HG02763 (cell line): ENCODE data around the gene CHRNA4.
"Not testable (repeated sequence)": the region's sequence is repeated elsewhere in the genome, so short reads cannot be mapped to it uniquely, and the experiment has no call there.

Source experiments
- ATAC-seq: cut with Tn5 transposase; IDR thresholded peaks from one replicate; pipeline ENCODE4 v1.9.1; 2021; ENCODE audit warnings: mild to moderate bottlenecking, moderate library complexity; ENCODE audit not compliant: unreplicated experiment

CHRNA4 gene

DNA sequence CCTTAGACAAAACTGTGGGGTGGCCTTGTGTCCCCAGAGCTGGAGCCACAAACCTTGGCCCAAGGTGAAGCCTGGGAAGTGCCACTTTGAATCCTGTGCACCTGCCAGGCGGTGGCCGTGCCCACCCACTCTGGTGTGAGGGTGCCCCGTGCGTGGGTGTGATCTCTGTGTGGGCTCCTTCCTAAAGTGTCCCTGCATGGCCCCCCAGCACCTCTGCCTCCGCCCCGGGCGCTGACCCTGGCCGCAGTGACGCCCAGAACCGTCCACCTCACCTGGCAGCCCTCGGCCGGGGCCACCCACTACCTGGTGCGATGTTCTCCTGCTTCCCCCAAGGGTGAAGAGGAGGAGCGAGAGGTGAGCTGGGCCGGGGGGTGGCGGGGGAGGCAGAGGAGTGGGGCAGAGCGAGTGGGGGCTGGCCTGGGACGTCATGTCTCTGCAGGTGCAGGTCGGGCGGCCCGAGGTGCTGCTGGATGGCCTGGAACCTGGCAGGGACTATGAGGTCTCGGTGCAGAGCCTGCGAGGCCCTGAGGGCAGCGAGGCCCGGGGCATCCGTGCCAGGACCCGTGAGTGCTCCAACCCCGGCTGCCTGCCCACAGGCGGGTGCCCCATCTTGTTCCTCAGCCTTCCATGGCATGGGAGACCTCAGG, 49.8 kb downstream of the CHRNA4 start:
- ATAC-seq: no peak

DNA sequence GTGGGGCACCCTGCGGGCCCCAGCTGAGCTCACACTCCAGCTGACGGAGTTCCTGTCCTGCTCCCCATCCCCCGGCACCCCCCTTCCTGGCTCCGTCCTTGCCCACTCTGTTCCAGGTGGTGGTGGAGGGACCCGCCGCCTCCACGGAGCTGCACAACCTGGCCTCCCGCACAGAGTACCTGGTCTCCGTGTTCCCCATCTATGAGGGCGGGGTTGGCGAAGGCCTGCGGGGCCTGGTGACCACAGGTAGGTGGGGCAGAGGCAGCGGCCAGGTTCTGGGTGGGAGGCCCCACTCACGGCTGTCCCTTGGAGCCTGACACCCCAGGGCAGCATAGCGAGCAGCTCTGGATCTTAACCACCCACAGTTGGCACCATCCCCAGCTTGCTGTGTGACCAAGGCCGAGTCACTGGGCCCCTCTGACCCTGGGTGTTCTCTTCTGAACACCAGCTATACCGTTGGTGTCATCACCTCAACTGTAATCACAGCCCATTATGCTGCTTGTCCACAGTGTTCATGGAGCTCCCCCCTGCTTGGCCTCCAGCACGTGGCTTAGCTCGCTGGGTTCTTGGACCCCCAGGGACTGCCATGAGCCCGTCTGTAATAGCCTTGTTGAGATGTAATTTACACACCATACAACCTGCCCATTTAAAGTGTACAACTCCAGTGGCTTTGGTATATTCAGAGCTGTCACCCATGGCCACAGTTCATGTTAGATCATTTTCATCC, 50.7 kb downstream of the CHRNA4 start:
- no peak for ATAC-seq

DNA sequence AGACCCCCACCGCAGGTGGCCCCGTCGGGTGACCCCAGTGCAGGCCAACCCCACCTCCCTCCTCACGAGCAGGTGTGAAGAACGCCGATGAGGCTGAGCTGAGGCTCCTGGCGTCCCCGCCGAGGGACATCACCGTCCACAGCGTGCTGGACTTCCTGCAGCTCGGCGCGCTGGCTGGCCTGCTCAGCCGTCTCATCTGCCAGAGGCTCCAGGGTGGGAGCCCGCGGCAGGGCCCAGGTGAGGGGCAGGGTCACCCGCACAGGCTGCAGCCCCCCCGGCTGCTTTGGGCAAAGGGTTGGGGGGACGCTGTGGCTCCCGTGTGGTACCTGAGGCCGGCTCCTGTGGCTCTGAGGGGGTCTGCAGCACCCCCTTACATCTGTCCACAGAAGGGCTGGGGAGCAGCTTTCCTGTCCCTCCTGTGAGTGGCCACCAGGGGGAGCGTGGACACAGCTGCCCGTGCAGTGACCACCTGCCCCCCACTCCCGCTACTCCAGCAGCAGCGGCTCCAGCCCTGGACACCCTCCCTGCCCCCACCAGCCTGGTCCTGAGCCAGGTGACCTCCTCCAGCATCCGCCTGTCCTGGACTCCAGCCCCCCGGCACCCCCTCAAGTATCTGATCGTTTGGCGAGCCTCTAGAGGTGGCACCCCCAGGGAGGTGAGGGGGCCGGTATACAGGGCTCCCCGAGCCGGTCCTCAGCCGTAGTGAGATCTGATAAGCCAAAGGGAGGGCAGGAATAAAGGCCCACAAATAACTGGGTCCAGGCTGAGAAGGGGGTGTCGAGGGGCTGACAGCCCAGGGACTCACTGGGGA, 51.7 kb downstream of the CHRNA4 start:
- ATAC-seq: no peak

DNA sequence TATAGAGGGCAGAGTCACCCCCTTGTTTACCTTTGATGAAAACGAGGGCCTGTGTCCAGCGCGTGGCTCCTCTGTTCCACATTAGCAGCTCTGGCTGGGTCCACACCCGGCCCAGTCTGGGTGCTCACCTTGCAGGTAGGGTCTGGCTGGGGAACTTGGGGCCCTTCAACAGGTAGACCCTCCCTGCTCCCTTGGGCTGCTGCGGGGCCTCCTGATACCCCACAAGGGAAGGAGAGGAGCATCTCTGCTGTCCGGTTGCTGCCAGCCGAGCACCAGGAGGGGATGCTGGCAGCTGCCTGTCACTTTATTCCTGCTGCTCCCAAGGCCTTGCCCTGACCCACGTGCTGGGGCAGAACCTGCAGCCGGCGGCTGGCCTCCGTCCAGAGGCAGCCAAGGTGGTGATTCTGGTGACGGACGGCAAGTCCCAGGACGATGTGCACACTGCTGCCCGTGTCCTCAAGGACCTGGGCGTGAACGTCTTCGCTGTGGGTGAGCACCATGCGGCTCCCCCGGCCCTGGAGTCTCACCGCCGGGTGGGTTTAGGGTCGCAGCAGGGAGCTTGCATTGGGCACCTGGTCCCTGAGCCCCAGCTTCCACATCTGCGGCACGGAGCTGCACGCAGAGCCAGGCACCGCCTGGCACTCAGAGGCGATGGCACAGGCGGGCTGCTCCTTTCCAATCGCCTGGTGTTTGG, 52.8 kb downstream of the CHRNA4 start:
- ATAC-seq: no peak

DNA sequence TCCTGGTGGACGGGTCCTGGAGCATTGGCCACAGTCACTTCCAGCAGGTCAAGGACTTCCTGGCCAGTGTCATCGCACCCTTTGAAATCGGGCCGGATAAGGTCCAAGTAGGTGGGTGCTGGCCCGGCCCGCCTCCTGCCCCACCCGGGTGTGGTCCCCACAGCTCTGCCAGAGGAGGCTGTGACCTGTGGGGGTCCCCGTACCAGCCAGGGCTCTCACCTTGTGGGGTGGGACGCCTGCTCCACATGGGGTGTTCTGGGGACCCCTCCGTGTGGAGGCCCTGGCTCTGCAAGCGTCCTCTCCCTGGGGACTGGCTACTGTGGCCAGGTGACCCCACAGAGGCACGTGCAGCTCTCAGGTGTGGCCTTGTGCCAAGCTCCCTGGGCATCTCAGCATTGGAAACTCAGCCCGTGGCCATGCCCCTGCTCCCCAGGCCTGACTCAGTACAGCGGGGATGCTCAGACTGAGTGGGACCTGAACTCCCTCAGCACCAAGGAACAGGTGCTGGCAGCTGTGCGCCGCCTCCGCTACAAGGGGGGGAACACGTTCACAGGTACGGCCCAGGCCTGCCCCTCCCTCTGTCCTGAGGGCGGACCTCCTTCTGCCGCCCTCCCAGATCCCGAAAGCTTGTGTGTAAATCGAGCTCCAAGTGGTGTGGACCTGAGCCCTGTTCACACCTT, 53.5 kb downstream of the CHRNA4 start:
- ATAC-seq: no peak

DNA sequence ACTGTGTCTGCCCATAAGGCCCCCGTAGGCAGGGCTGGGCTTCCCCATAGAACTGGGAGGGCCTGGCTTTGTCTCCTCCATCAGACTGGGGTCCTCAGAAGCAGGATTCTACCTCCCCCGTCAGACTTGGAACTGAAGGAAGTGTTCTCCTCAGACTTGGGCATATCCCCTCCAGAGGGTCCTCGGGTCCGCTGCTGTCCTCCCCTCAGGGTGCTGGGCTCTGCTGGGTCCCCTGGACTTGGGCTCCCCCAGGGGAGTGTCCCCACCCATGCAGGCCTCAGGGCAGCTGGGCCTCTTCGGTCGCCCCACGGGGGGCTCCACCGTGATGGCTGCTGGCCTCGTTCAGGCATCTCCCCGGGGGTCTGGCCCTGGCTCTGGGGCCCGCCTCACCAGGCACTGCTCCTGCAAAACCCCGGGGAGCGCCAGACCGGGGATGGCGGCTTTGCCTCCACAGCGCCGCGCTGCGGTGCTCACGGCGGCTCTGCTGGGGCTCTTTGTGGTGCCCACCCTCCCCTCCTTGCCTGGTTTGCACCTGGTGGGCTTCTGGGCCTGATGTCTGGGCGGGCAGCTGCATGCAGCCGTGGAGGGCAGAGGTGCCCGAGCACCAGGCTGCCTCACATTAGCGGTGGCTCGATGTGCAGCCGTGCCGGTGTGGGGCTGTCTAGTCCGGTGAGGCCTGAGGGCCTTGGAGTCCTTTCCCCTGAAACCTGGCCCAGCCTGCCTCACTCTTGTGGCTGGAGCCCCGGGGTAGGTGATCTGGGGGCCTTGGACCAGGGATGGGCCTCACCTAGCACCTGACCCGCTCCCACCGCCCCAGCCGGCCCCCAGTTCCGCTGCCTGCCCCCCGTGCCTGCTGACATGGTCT, 54.2 kb downstream of the CHRNA4 start:
- ATAC-seq: no peak

DNA sequence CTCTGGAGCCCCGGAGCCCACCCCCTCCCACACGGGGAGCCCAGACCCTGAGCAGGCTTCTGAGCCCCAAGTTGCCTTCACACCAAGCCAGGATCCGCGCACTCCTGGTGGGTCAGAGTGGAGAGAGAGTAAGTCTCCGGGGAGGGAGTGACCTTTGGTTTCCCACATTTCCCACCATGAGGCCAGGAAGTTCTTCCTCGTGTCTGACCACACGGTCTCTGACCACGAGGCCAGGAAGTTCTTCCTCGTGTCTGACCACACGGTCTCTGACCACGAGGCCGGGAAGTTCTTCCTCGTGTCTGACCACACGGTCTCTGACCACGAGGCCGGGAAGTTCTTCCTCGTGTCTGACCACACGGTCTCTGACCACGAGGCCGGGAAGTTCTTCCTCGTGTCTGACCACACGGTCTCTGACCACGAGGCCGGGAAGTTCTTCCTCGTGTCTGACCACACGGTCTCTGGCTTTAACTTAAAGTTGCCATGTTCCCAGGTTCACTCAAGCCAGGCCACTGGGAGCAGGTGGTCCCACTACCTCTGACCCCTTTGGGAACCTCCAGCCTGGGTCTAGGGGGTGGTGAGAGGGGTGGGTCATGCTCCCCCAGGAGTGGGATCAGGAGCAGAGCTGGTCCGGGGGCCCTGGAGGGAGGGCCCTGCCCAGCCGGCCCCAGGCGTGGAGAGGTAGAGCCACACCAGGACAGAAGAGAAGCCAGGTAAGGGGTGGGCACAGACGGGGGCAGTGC, 55.0 kb downstream of the CHRNA4 start:
- ATAC-seq: not testable (repeated sequence)

DNA sequence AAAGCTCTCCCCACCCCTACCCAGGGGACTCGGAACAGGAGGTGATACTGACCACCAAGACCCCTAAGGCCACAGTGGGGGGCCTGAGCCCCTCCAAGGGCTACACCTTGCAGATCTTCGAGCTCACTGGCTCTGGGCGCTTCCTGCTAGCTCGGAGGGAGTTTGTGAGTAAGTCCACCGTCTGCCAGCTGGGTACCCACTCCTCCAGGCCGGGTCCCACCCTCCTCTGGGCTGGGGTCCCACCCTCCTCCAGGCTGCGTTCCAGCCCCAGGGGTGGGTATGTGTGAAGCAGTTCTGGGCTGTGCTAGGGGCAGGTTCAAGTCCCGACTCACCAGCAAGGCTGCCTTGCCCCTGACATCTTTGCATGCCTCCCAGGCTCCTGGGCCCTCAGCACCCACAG, 55.8 kb downstream of the CHRNA4 start:
- no peak for ATAC-seq

DNA sequence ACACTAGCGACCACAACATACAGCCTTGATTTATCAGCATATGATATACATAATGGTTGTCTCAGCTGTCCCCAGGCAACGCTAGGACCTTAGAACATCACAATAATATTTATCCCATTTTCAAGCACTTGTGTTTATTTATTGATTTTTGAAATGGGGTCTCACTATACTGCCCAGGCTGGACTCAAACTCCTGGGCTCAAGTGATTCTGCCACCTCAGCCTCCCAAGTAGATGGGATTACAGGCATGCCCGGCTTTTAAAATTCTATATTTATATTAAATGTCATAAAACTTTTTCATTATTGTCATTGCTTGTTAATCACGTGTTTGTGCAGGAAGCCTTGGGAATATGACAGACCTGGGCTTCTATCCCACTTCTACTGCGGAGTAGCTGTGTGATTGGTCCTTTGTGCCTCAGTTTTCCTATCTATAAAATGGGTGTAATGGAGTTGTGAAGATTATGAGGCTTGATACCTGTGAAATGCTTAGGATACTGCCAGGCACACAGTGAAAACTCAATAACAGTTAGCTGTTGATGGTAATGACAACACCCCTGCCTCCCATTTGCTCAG, 58.0 kb downstream of the CHRNA4 start:
- ATAC-seq: no peak

DNA sequence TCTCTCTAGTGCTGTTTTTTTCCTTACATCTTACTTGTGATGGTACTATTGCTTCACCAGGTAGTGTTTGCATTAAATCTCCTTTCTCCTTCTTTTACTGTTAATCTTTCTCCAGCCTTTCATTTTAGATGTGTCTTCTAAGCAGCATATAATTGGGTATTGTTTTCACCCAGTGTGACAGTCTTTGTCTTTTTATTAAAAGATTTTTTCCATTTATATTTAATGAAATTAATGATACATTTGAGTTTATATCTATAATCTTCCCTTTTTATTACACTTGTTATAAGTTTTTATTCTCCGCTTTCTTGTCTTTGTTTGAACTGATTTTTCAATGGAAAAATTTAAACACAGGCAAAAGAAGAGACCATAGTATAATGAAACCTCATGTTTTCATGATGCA, 59.5 kb downstream of the CHRNA4 start:
- ATAC-seq: no peak

DNA sequence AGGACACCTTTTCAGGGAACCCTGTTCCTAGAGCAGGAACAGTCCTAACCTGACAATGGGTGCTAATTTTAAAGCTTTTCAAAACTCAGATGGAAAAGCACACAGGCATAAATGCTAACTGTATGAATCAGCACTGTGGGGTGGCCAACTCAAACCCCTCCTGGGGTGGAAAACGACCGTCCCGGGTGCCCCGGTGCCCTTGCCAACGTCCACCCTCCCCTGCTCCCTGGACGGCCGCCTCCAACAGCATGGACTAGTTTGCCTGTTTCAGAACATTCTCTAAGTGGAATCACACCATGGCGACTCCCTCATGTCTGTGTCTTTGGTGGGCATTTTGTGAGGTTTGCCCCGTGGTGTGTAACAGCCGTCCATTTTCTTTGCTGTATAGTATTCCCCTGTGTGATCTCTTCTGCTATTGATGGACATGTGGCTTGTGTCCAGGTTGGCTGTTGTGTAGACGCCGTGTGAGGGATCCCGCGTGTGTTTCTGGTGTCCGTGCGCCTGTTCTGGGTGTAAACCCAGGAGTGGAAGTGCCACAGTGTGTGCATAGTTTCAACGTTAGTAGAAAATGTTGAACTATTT, 62.3 kb downstream of the CHRNA4 start:
- ATAC-seq: no peak

DNA sequence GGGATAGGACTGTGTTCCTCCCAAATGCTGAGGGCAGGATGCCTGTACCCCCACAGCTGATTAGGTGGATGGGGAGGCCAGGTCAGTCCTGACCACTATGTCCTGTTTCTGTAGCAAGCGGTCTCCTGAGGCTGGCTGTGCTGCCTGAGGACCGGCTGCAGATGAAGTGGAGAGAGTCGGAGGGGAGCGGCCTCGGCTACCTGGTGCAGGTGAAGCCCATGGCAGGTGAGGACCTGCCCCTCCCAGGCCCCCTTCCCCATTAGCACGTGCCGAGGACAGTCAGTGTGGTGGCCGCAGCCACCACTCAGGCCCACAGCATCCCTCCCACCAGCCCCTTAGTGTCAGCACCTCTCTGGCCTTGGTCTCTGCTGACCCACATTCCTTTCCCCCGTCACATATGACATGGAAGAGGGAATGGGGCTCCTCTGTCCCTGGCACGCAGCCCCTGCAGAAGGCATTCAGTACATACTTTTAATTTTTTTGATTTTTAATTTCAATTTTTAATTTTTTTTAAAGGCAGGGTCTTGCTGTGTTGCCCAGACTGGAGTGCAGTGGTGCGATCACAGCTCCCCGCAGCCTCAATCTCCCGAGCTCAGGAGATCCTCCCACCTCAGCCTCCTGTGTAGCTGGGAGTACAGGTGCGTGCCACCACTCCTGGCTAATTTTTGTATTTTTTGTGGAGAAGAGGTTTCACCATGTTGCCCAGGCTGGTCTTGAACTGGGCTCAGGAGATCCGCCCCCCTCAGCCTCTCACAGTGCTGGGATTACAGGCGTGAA, 63.2 kb downstream of the CHRNA4 start:
- no peak for ATAC-seq

DNA sequence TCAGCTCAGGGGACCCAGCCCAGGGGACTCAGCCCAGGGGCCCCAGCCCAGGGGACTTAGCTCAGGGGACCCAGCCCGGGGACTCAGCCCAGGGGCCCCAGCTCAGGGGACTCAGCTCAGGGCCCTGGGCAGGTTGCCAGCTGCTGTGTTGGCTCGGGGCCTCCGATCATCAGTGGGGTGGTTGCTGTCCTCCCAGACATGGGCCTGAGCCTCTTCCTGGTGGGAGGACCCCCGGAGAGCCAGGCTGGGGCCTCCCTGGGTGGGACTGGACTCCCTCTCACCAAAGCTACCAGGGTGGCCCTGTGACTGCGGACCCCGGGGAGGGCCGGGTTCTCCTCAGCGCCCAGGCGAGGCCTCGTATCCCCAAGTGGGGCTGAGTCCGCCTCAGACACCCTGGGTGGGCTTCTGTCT, 63.8 kb downstream of the CHRNA4 start:
- no peak for ATAC-seq

DNA sequence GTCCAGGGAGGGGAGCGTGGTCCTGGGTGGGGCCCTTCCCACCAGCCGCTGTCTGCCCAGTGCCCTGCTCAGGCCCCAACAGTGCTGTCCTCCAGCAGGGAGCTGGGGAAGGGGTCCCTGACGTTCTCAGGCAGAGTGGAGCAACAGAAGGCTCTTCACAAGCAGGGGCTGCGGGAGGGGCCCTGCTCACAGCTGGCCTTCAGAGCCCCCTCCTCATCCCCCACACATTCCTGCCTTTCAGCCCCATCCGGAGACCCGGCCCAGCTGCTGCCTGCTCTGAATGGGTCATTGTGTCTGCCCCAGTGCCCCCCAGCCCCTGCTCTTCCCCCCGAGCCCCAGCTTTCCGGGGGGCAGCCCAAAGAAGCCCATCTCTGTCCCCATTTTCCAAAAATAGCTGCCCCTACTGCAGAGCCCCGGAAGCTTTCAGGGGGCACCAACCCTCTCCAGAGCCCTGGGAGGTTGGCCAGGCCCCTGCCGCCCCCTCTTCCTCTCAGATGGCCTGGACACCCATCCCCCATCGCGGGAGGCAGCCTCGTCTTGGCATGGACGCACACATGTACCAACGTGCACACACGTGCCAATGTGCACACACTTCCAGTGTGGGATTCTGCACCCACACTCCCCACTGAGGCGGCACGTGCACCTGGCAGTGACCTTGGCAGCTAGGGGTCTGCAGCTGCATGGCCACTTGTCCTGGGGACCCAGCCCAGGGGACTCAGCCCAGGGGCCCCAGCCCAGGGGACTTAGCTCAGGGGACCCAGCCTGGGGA, 64.4 kb downstream of the CHRNA4 start:
- no peak for ATAC-seq

DNA sequence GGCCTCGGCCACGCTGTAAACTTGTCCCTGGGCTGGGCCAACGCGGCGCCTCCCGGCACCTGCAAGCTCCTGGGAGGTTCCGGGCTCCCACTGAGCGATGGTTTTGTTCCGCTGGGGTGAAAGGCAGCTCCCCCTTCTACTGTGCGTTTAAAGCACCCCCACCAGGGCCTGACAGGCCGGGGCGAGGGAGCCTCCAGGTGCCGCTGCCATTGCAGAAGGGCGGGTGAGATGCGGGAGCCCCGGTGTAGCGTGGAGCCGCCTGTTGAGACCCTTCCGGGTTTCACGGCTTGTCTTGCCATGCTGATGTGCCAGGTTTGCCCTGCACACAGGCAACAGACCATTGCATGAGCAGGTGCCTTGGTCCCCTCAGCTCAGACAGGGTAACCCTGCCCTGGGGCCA, 65.3 kb downstream of the CHRNA4 start:
- no peak for ATAC-seq

DNA sequence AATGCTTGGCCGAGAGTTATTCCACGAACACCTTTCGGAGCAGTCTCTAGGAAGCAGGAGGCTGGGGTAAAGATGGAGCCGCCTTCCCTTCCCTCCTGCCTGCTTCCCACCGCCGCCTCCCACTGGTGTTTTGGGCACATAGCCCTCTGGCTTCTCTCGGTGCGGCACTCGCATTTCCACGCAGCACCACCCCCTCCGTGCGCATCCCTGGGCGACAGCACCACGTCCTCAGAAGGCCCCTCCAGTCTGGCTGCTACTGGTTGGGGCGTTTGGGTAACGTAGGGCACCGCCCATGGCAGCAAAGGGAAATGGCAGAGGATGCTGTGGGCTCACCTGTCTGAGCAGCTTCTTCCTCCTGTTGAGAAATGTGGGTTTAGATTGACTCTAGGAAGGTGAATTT, 65.7 kb downstream of the CHRNA4 start:
- ATAC-seq: no peak

DNA sequence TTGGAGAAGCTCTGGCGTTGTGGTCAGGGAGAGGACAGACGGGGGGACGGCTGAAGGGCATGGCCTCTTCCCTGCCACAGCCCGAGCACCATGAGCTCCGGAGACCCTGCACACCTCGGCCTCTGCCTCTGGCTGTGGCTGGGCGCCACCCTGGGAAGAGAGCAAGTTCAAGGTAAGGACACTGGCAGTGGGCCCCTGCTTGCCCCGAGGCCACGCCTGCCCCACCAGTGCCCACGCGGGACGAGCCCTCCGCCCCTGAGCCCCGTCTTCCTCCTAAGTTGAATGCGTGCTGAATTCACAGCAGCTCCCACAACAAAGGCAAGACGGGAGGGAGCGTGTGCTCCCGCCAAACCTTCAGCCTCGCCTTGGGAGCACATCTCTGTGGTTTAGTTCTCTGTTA, 66.1 kb downstream of the CHRNA4 start:
- ATAC-seq: no peak
